MM.1S (cell line): Measurements from ENCODE around the gene ANGEL2.
"Not testable (repeated sequence)": the region's sequence is repeated elsewhere in the genome, so short reads cannot be mapped to it uniquely, and the experiment has no call there.

Source experiments
- DNase-seq: peaks from one replicate; pipeline ENCODE4 v3.0.0-alpha.2; 2015
- H2AFZ ChIP-seq: fragments of 300-600 bp; sonication (generic); 2 replicates; pipeline ENCODE4 v1.6.0; 2016; ENCODE audit warnings: antibody characterized with exemption, low read length
- H3F3A ChIP-seq: fragments of 300-600 bp; sonication (generic); 2 replicates; pipeline ENCODE4 v1.6.1; 2016; ENCODE audit warnings: mild to moderate bottlenecking, antibody characterized with exemption, low read length, moderate library complexity, mixed read lengths; ENCODE audit not compliant: insufficient read depth
- H3K27ac ChIP-seq: fragments of 300-600 bp; sonication (generic); 2 replicates; pipeline ENCODE4 v1.5.1; 2016; ENCODE audit warnings: mild to moderate bottlenecking, low read length
- H3K27me3 ChIP-seq: fragments of 300-600 bp; sonication (generic); replicated peaks from 2 replicates; pipeline ENCODE4 v1.6.0; 2016; ENCODE audit warnings: low read length; ENCODE audit not compliant: insufficient read depth
- H3K36me3 ChIP-seq: fragments of 300-600 bp; sonication (generic); replicated peaks from 2 replicates; pipeline ENCODE4 v1.6.1; 2016; ENCODE audit warnings: mild to moderate bottlenecking, low read length, mixed read lengths; ENCODE audit not compliant: insufficient read depth
- H3K4me1 ChIP-seq: fragments of 300-600 bp; sonication (generic); 2 replicates; pipeline ENCODE4 v1.6.1; 2016; ENCODE audit warnings: low read length, mixed read lengths
- H3K4me2 ChIP-seq: fragments of 300-600 bp; sonication (generic); 2 replicates; pipeline ENCODE4 v1.6.0; 2016; ENCODE audit warnings: low read depth, low read length
- H3K4me3 ChIP-seq: fragments of 300-600 bp; sonication (generic); 2 replicates; pipeline ENCODE4 v1.5.1; 2016; ENCODE audit warnings: low read length, mixed read lengths
- H3K79me2 ChIP-seq: fragments of 300-600 bp; sonication (generic); 2 replicates; pipeline ENCODE4 v1.6.1; 2016; ENCODE audit warnings: mixed run types, low read length, mixed read lengths
- H3K9ac ChIP-seq: fragments of 300-600 bp; sonication (generic); 2 replicates; pipeline ENCODE4 v1.6.1; 2016; ENCODE audit warnings: low read length, mixed read lengths
- H3K9me2 ChIP-seq: fragments of 300-600 bp; sonication (generic); replicated peaks from 2 replicates; pipeline ENCODE4 v1.6.1; 2016; ENCODE audit warnings: mild to moderate bottlenecking, low read length, mixed read lengths; ENCODE audit not compliant: insufficient read depth
- H3K9me3 ChIP-seq: fragments of 300-600 bp; sonication (generic); replicated peaks from 2 replicates; pipeline ENCODE4 v1.6.1; 2016; ENCODE audit warnings: mild to moderate bottlenecking, low read length, mixed read lengths; ENCODE audit not compliant: insufficient read depth
- H4K20me1 ChIP-seq: fragments of 300-600 bp; sonication (generic); 2 replicates; pipeline ENCODE4 v1.6.1; 2016; ENCODE audit warnings: mild to moderate bottlenecking, low read length, moderate library complexity, mixed read lengths; ENCODE audit not compliant: insufficient read depth
- CTCF ChIP-seq: fragments of 300-600 bp; sonication (generic); IDR thresholded peaks from 2 replicates; pipeline ENCODE4 v1.5.1; 2016; ENCODE audit warnings: antibody characterized with exemption, low read length, mixed read lengths
- EZH2 ChIP-seq: fragments of 300-600 bp; sonication (generic); optimal IDR thresholded peaks from 2 replicates; pipeline ENCODE3; 2017; ENCODE audit warnings: low read depth, mild to moderate bottlenecking, antibody characterized with exemption, low read length, mixed read lengths
- EZH2phosphoT487 ChIP-seq: fragments of 300-600 bp; sonication (generic); IDR thresholded peaks from 2 replicates; pipeline ENCODE4 v1.6.1; 2018; ENCODE audit warnings: antibody characterized with exemption, low read length

Gene ANGEL2

DNA sequence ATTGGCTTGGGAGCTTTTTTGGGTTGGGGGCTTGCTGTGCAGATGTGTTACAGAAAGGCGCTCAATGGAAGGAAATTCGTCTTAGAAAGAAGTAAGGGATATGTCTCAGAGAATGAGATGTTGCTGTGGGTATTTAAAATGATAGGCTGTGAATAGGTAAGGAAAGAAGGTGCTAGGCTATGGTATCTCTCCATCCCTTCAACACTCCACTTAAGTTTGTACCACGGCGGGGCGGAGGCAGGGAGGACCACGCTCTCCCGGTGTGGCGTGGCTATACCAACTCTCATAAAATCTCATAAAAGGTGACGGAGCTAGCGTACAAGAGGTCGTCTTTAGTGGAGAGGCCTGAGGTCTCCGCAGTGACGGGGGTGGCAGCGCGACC, 35.1 kb upstream of the ANGEL2 start:
- Histone ChIP-seq H3K9ac (peak overlapping the region; percentile 67), H3K9me3 (no peaks in the 10 kb centered on the region), H3K4me2 (peak overlapping the region; percentile 69), H3K4me3 (peak overlapping the region; percentile 77), H3K27ac (peak overlapping the region; percentile 57; the same call in 1 of the 2 replicates), H3F3A (peaks cover 18% of the 10 kb centered on the region), H3K79me2 (peaks cover 42% of the 10 kb centered on the region), H3K4me1 (peaks cover 18% of the 10 kb centered on the region), H4K20me1 (no peaks in the 10 kb centered on the region), H3K36me3 (no peaks in the 10 kb centered on the region), H2AFZ (peak overlapping the region; percentile 100), H3K9me2 (no peaks in the 10 kb centered on the region), H3K27me3 (no peaks in the 10 kb centered on the region)
- no peak for DNase-seq
- no peak for TF ChIP-seq CTCF
- TF ChIP-seq EZH2phosphoT487 = no peak
- no peak for TF ChIP-seq EZH2

- TF ChIP-seq EZH2phosphoT487 (no peak), EZH2 (no peak), CTCF (no peak)
- H3K9me2 ChIP-seq = no peaks in the 10 kb centered on the region
- no peaks in the 10 kb centered on the region for H3K36me3 ChIP-seq
- peaks cover 15% of the 10 kb centered on the region; the same call in 1 of the 2 replicates for H3K4me1 ChIP-seq
- no peak overlapping the region for H3K27ac ChIP-seq
- no peak overlapping the region for H3K4me2 ChIP-seq
- no peak overlapping the region for H3K9ac ChIP-seq
- H3K27me3 ChIP-seq = no peaks in the 10 kb centered on the region
- peaks cover 18% of the 10 kb centered on the region for H3F3A ChIP-seq
- H4K20me1 ChIP-seq = no peaks in the 10 kb centered on the region
- H3K4me3 ChIP-seq = no peak overlapping the region
- no peak overlapping the region for H2AFZ ChIP-seq
- no peak for DNase-seq
- no peaks in the 10 kb centered on the region for H3K9me3 ChIP-seq
- peaks cover 28% of the 10 kb centered on the region for H3K79me2 ChIP-seq
Measured at GRCh38 chr1:213049232-213049631, 33.6 kb upstream of the ANGEL2 start.

GRCh38 chr1:213045321-213046226, 29.9 kb upstream of the ANGEL2 start:
- H3K4me3 ChIP-seq, H4K20me1 ChIP-seq, H3K4me2 ChIP-seq, H3K9me2 ChIP-seq, H3K27me3 ChIP-seq, H3K9ac ChIP-seq, H3K79me2 ChIP-seq, H3K27ac ChIP-seq, DNase-seq, H3K36me3 ChIP-seq, H3K9me3 ChIP-seq, H3F3A ChIP-seq, H2AFZ ChIP-seq: not testable (repeated sequence)
- peaks cover 13% of the 10 kb centered on the region; the same call in 1 of the 2 replicates for H3K4me1 ChIP-seq

- H4K20me1 ChIP-seq = no peaks in the 10 kb centered on the region
- no peaks in the 10 kb centered on the region for H3F3A ChIP-seq
- H3K27me3 ChIP-seq = no peaks in the 10 kb centered on the region
- no peak overlapping the region for H3K27ac ChIP-seq
- no peaks in the 10 kb centered on the region for H3K4me1 ChIP-seq
- no peak for TF ChIP-seq EZH2phosphoT487
- no peak for TF ChIP-seq CTCF
- no peak for TF ChIP-seq EZH2
- H2AFZ ChIP-seq = no peak overlapping the region
- H3K4me3 ChIP-seq = no peak overlapping the region
- no peaks in the 10 kb centered on the region for H3K79me2 ChIP-seq
- H3K9me3 ChIP-seq = no peaks in the 10 kb centered on the region
- no peaks in the 10 kb centered on the region for H3K9me2 ChIP-seq
- no peaks in the 10 kb centered on the region for H3K36me3 ChIP-seq
- no peak overlapping the region for H3K9ac ChIP-seq
- no peak for DNase-seq
- H3K4me2 ChIP-seq = no peak overlapping the region
Measured at GRCh38 chr1:213041443-213041842, 25.8 kb upstream of the ANGEL2 start.
